LNCAP (cell line): ENCODE data around the gene JAKMIP1.

Source experiments
- TF ChIP-seq, protein P1 (sequence below): fragments of 450-650 bp; IDR thresholded peaks from 2 replicates; pipeline ENCODE4 v1.5.1; 2017; ENCODE audit warnings: mild to moderate bottlenecking

JAKMIP1 gene

DNA sequence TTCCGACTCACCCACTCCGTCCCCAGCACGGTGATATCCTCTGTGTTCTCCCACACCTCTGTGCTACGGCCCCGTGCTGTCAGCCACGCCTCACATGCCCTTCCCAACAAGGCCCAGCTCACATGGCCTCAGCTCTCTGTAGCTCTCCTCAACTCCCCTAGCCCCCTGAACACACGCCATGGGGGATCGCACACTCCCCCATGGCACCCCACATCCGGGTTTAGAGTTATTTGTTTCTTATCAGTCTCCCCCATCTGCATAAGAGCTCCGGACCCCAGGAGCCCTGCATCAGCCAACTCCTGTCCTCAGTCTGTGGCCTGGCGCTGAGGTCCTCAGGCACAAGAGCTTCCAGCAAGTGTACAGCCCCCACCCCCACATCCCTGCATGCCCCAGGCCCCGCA, 189.1 kb downstream of the JAKMIP1 start:
- TF ChIP-seq, protein P1, sequence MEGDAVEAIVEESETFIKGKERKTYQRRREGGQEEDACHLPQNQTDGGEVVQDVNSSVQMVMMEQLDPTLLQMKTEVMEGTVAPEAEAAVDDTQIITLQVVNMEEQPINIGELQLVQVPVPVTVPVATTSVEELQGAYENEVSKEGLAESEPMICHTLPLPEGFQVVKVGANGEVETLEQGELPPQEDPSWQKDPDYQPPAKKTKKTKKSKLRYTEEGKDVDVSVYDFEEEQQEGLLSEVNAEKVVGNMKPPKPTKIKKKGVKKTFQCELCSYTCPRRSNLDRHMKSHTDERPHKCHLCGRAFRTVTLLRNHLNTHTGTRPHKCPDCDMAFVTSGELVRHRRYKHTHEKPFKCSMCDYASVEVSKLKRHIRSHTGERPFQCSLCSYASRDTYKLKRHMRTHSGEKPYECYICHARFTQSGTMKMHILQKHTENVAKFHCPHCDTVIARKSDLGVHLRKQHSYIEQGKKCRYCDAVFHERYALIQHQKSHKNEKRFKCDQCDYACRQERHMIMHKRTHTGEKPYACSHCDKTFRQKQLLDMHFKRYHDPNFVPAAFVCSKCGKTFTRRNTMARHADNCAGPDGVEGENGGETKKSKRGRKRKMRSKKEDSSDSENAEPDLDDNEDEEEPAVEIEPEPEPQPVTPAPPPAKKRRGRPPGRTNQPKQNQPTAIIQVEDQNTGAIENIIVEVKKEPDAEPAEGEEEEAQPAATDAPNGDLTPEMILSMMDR, result no peak

DNA sequence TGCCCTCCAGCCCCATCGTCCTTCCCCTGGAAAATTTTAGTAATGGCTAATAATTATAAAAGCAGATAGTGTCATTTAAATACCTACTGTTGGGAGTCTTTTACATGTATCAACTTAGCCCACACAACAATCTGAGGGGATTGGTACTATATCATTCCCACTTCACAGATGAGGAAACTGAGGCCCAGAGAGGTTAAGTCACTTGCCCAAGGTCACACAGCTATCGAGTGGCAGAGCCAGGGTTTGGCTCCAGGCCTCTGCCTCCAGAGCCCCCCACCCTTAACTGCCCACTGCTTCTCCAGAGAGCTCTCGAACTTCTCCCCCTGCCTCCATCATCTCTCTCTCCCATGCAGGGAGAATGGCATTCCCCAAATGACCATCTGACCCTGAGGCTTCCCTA, 189.6 kb downstream of the JAKMIP1 start:
- TF ChIP-seq, protein P1, result no peak

DNA sequence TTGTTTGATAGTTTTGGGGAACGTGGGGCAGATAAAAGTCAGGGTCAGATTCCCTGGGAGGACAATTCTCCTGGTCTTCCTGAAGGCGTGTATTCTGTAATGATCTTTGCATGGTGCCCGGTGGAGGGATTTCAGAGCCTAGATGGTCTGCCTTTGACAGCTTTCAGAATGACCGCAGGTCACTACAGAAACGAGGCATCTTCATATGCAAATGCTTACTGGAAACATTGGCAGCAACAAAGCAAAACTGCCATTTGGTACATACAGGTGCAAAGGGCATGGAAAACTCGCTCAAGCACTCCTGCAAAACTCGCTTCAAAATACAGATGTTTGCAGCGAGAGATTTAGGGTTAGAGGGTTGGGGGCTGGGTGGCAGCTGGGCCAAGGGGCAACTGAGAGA, 190.9 kb downstream of the JAKMIP1 start:
- TF ChIP-seq, protein P1, result no peak

DNA sequence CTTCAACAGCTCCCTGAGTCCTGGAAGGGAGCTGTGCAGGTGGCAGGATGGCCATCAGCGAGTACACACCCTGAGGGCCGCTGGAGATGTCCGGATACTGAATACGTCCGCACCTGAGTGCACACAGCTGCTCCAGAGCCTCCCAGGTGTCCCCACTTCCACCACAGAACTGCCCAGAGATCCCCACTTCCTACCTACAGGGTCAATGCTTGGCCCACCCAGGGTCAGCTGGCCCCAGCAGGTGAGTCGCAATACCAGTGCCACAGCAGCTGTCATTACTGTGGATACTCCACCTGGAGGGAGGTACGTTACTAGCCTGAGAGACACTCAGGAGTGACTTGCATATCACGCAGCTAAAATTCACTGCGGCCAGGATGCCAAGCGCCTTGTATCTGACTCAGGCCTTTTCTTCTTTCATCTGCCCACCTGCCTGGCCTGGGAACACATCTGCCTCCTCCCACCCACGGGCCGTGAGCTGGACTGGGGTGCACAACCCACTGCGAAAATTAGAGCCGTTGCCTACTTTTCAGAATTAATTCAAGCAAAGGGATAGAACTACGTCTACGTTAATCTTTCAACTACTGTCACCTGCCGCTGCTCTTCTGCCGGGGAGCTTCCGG, 191.5 kb downstream of the JAKMIP1 start:
- TF ChIP-seq, protein P1, result no peak

DNA sequence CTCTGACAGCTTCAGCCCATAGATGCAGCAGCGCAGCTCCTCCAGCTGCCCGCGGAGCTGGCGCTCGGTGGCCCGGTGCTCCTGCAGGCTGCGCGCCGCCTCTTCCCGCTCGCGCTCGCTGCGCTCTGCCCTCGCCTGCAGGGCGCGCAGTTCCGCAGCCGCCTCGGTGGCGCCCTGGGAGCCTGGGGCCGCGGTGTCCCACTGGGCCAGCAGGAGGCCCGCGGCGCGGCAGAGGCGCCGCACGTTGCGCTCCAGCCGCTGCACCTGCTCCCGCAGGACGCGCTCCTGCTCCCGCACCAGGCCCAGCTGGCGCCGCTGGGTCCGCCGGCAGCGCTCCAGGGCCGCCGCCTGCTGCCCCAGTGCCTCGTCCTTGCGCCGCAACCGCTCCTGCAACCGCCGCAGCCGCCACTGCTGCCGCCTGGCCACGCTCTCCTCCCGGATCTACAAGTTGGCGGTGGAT, 192.2 kb downstream of the JAKMIP1 start:
- TF ChIP-seq, protein P1, result no peak

DNA sequence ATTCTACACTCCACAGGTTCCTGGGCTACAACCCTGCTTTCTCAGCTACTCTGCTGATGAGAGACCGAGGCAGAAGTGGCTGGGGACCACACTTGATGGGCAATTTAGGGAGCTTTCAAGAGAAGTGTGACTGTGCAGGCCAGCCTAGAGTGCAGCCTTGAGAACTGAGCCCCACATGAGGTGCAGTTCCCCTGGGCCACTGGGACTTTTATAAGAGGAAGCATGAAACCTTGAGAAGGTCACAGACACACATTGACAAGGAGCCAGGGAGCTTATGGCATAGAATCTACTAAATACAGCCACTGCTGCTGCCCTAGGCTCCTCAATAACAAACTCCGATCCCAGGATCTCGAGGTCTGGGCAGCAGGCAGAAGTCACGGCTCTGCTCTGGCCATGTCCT, 195.2 kb downstream of the JAKMIP1 start:
- TF ChIP-seq, protein P1, result no peak

DNA sequence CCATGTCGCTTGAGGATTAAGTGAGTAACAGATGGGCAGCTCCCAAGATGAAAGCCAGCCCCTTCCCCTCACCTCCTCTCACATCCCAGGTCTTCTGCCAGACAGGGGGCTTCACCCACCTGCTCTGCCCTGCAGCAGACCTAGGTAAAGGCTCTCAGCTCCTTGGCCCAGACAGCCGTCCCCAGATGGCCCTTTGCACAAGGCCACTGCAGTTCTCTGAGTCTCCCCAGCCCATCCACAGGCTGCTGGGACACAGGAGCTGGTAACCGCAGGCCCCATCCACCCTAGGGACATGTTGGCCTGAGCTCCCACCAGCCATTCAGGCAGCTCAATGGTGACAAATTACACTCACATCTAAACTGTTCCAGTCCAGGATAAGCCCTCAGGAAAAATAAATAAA, 197.4 kb downstream of the JAKMIP1 start:
- TF ChIP-seq, protein P1, result no peak

DNA sequence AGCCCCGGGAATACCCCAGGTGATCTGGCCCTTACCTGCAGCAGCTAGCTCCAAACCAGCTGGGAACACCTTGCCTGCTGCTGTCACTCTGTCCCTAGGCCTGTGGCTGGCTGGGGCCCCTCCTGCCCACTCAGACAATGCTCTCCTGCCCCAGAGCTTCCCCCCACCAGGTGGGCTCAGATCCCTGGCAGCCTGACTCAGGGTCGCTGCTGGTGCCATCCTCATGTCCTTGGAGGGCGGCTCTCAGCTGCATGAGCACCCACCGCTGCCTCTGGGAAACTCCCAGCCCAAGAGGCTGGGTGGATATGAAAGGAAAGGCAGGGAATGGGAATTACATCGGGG, 197.9 kb downstream of the JAKMIP1 start:
- TF ChIP-seq, protein P1, result no peak
